HAP-1 (cell line): Measurements from ENCODE around the gene SLBP.
"Not testable (repeated sequence)": the region's sequence is repeated elsewhere in the genome, so short reads cannot be mapped to it uniquely, and the experiment has no call there.

Experiments used
- DNase-seq, 2 experiments: peaks; one replicate each; pipeline ENCODE4 v3.0.0-alpha.2; 2016 to 2020; ENCODE audit warnings: low spot score in 2 of 2
- H3K27me3 ChIP-seq: fragments of 250-450 bp; sonication (Bioruptor Pico); 2 replicates; pipeline ENCODE4 v1.5.1; 2020; ENCODE audit warnings: low read depth, mild to moderate bottlenecking, moderate library complexity
- H3K36me3 ChIP-seq: fragments of 250-450 bp; sonication (Bioruptor Pico); replicated peaks from 2 replicates; pipeline ENCODE4 v1.5.1; 2020; ENCODE audit warnings: mild to moderate bottlenecking
- H3K4me1 ChIP-seq: fragments of 250-450 bp; sonication (Bioruptor Pico); 2 replicates; pipeline ENCODE4 v1.5.1; 2020; ENCODE audit warnings: mild to moderate bottlenecking
- H3K4me3 ChIP-seq: fragments of 250-450 bp; sonication (Bioruptor Pico); 2 replicates; pipeline ENCODE4 v1.5.1; 2020; ENCODE audit warnings: mild to moderate bottlenecking, moderate library complexity
- H3K9me3 ChIP-seq: fragments of 250-450 bp; sonication (Bioruptor Pico); 2 replicates; pipeline ENCODE4 v1.5.1; 2020; ENCODE audit warnings: mild to moderate bottlenecking, moderate library complexity
- in situ Hi-C: fragments of 300-500 bp; cut with MboI; formaldehyde crosslinking; loops from 3 replicates; pipeline ENCODE4 v1.14.3; 2020; ENCODE audit warnings: low sequenced_read_pairs, inconsistent platforms, mixed read lengths

SLBP gene

GRCh38 chr4:1716065-1716945 lies 4.2 kb upstream of the SLBP start:
- no peak for DNase-seq
- Histone ChIP-seq H3K36me3 (peaks cover 27% of the 10 kb centered on the region), H3K4me1 (peaks cover 9% of the 10 kb centered on the region), H3K4me3 (no peak overlapping the region), H3K9me3 (no peaks in the 10 kb centered on the region), H3K27me3 (no peaks in the 10 kb centered on the region)
- in situ Hi-C loops, result no loop called here

- H3K27me3 ChIP-seq, result no peaks in the 10 kb centered on the region
- no peak for DNase-seq
- no peaks in the 10 kb centered on the region for H3K9me3 ChIP-seq
- H3K4me1 ChIP-seq, result peaks cover 12% of the 10 kb centered on the region
- H3K36me3 ChIP-seq, result peaks cover 32% of the 10 kb centered on the region
- H3K4me3 ChIP-seq, result no peak overlapping the region
- in situ Hi-C loops, result no loop called here
Measured at GRCh38 chr4:1715002-1715758, 3.1 kb upstream of the SLBP start.

- no peaks in the 10 kb centered on the region for H3K27me3 ChIP-seq
- peaks cover 16% of the 10 kb centered on the region for H3K4me1 ChIP-seq
- H3K9me3 ChIP-seq, result no peaks in the 10 kb centered on the region
- peaks cover 39% of the 10 kb centered on the region for H3K36me3 ChIP-seq
- H3K4me3 ChIP-seq, result peak overlapping the region; percentile 80
- in situ Hi-C loops, result no loop called here
- peak in 1 of 2 experiments; percentile 61 for DNase-seq
Measured at GRCh38 chr4:1714303-1715001, 2.3 kb upstream of the SLBP start.

GRCh38 chr4:1713003-1713851 lies 1.1 kb upstream of the SLBP start:
- DNase-seq, result no peak

GRCh38 chr4:1711571-1712215 lies 426 bp downstream of the SLBP start:
- H3K36me3 ChIP-seq, result peaks cover 34% of the 10 kb centered on the region
- in situ Hi-C loops, result no loop called here
- H3K9me3 ChIP-seq, result no peaks in the 10 kb centered on the region
- DNase-seq, result peak in 1 of 2 experiments; percentile 42
- peaks cover 30% of the 10 kb centered on the region for H3K4me1 ChIP-seq
- peak overlapping the region; percentile 80 for H3K4me3 ChIP-seq
- no peaks in the 10 kb centered on the region for H3K27me3 ChIP-seq

More at GRCh38 chr4:1713003-1713851, 1.1 kb upstream of the SLBP start:
- peak overlapping the region; percentile 80 for H3K4me3 ChIP-seq
- in situ Hi-C loops, result no loop called here
- H3K4me1 ChIP-seq, result peaks cover 28% of the 10 kb centered on the region
- H3K36me3 ChIP-seq, result peaks cover 39% of the 10 kb centered on the region
- no peaks in the 10 kb centered on the region for H3K27me3 ChIP-seq
- no peaks in the 10 kb centered on the region for H3K9me3 ChIP-seq

- H3K4me1 ChIP-seq, result peaks cover 30% of the 10 kb centered on the region
- no peaks in the 10 kb centered on the region for H3K27me3 ChIP-seq
- in situ Hi-C loops, result no loop called here
- peak in 1 of 2 experiments; percentile 42 for DNase-seq
- peaks cover 36% of the 10 kb centered on the region for H3K36me3 ChIP-seq
- H3K9me3 ChIP-seq, result no peaks in the 10 kb centered on the region
- peak overlapping the region; percentile 80 for H3K4me3 ChIP-seq
Measured at GRCh38 chr4:1711055-1711570, 1.0 kb downstream of the SLBP start.

GRCh38 chr4:1708581-1708980 lies 3.5 kb downstream of the SLBP start:
- Histone ChIP-seq H3K4me1 (peaks cover 23% of the 10 kb centered on the region), H3K9me3 (no peaks in the 10 kb centered on the region), H3K36me3 (peaks cover 54% of the 10 kb centered on the region), H3K27me3 (no peaks in the 10 kb centered on the region), H3K4me3 (no peak overlapping the region)
- no peak for DNase-seq
- in situ Hi-C loops, result no loop called here

- peaks cover 76% of the 10 kb centered on the region for H3K36me3 ChIP-seq
Measured at GRCh38 chr4:1706358-1706757, 5.8 kb downstream of the SLBP start.

GRCh38 chr4:1705732-1706131 lies 6.4 kb downstream of the SLBP start:
- in situ Hi-C loops, result no loop called here
- H3K4me3 ChIP-seq, result no peak overlapping the region
- H3K36me3 ChIP-seq, result peaks cover 81% of the 10 kb centered on the region
- H3K9me3 ChIP-seq, result no peaks in the 10 kb centered on the region
- no peaks in the 10 kb centered on the region for H3K27me3 ChIP-seq
- DNase-seq, result no peak
- H3K4me1 ChIP-seq, result peaks cover 23% of the 10 kb centered on the region

More at GRCh38 chr4:1706358-1706757, 5.8 kb downstream of the SLBP start:
- DNase-seq, result no peak
- Histone ChIP-seq H3K4me1 (peaks cover 23% of the 10 kb centered on the region), H3K27me3 (no peaks in the 10 kb centered on the region), H3K4me3 (no peak overlapping the region), H3K9me3 (no peaks in the 10 kb centered on the region)
- in situ Hi-C loops, result no loop called here

GRCh38 chr4:1703867-1704266 lies 8.3 kb downstream of the SLBP start:
- Histone ChIP-seq H3K4me3 (no peak overlapping the region), H3K4me1 (peaks cover 8% of the 10 kb centered on the region), H3K9me3 (no peaks in the 10 kb centered on the region), H3K36me3 (peaks cover 87% of the 10 kb centered on the region), H3K27me3 (no peaks in the 10 kb centered on the region)
- in situ Hi-C loops, result no loop called here
- no peak for DNase-seq

GRCh38 chr4:1701671-1702070 lies 10.4 kb downstream of the SLBP start:
- H3K9me3 ChIP-seq, DNase-seq, H3K4me1 ChIP-seq, H3K27me3 ChIP-seq, in situ Hi-C loops, H3K4me3 ChIP-seq: not testable (repeated sequence)
- H3K36me3 ChIP-seq, result peaks cover 94% of the 10 kb centered on the region

GRCh38 chr4:1695913-1696312 lies 16.2 kb downstream of the SLBP start:
- DNase-seq, result no peak
- no peaks in the 10 kb centered on the region for H3K4me1 ChIP-seq
- no peaks in the 10 kb centered on the region for H3K27me3 ChIP-seq
- peaks cover 93% of the 10 kb centered on the region for H3K36me3 ChIP-seq
- no peaks in the 10 kb centered on the region for H3K9me3 ChIP-seq
- no peak overlapping the region for H3K4me3 ChIP-seq
- in situ Hi-C loops, result no loop called here
